ENCODE measurements around the gene DGKH.
A peak's percentile ranks its signal among the peaks of the same experiment; 100 is the strongest.
"Not testable (repeated sequence)": the region's sequence is repeated elsewhere in the genome, so short reads cannot be mapped to it uniquely, and the experiment has no call there.

DGKH gene

GRCh38 chr13:42065414-42065813, 17.0 kb downstream of the DGKH start:
- no peak for DNase-seq (ENCODE audit: low read depth)
- H3K4me3 ChIP-seq (ENCODE audit: low read depth, low read length): no peak overlapping the region

- peak; percentile 56 for DNase-seq (ENCODE audit: low read depth)
- no peak overlapping the region for H3K4me3 ChIP-seq (ENCODE audit: low read depth, low read length)
These were observed 18.1 kb downstream of the DGKH start for GRCh38 chr13:42066542-42066941.

GRCh38 chr13:42068886-42069285, 20.4 kb downstream of the DGKH start:
- DNase-seq (ENCODE audit: low read depth): no peak
- no peak overlapping the region for H3K4me3 ChIP-seq (ENCODE audit: low read depth, low read length)

GRCh38 chr13:42070599-42070998, 22.2 kb downstream of the DGKH start:
- DNase-seq (ENCODE audit: low read depth): not testable (repeated sequence)

GRCh38 chr13:42071179-42071578, 22.7 kb downstream of the DGKH start:
- H3K4me3 ChIP-seq (ENCODE audit: low read depth, low read length); DNase-seq (ENCODE audit: low read depth): not testable (repeated sequence)

More at GRCh38 chr13:42070599-42070998, 22.2 kb downstream of the DGKH start:
- not testable (repeated sequence) for H3K4me3 ChIP-seq (ENCODE audit: low read depth, low read length)

GRCh38 chr13:42071672-42072419, 23.4 kb downstream of the DGKH start:
- no peak overlapping the region for H3K4me3 ChIP-seq (ENCODE audit: low read depth, low read length)
- no peak for DNase-seq (ENCODE audit: low read depth)

- DNase-seq (ENCODE audit: low read depth): no peak
- H3K4me3 ChIP-seq (ENCODE audit: low read depth, low read length): no peak overlapping the region
These were observed 25.2 kb downstream of the DGKH start for GRCh38 chr13:42073683-42074082.

- no peak overlapping the region for H3K4me3 ChIP-seq (ENCODE audit: low read depth, low read length)
- no peak for DNase-seq (ENCODE audit: low read depth)
These were observed 27.1 kb downstream of the DGKH start for GRCh38 chr13:42075517-42075916.

- no peak for DNase-seq (ENCODE audit: low read depth)
- no peak overlapping the region for H3K4me3 ChIP-seq (ENCODE audit: low read depth, low read length)
These were observed 27.9 kb downstream of the DGKH start for GRCh38 chr13:42076309-42076713.

- no peak for DNase-seq (ENCODE audit: low read depth)
- H3K4me3 ChIP-seq (ENCODE audit: low read depth, low read length): no peak overlapping the region
These were observed 29.8 kb downstream of the DGKH start for GRCh38 chr13:42078128-42078808.

GRCh38 chr13:42083138-42083770, 34.8 kb downstream of the DGKH start:
- H3K4me3 ChIP-seq (ENCODE audit: low read depth, low read length): no peak overlapping the region
- DNase-seq (ENCODE audit: low read depth): no peak

GRCh38 chr13:42084722-42085121, 36.3 kb downstream of the DGKH start:
- DNase-seq (ENCODE audit: low read depth): no peak
- H3K4me3 ChIP-seq (ENCODE audit: low read depth, low read length): no peak overlapping the region

GRCh38 chr13:42086582-42086981, 38.1 kb downstream of the DGKH start:
- DNase-seq (ENCODE audit: low read depth): no peak

GRCh38 chr13:42094516-42095040, 46.1 kb downstream of the DGKH start:
- H3K4me3 ChIP-seq (ENCODE audit: low read depth, low read length): no peak overlapping the region

More at GRCh38 chr13:42086582-42086981, 38.1 kb downstream of the DGKH start:
- no peak overlapping the region for H3K4me3 ChIP-seq (ENCODE audit: low read depth, low read length)

GRCh38 chr13:42096222-42096621, 47.8 kb downstream of the DGKH start:
- H3K4me3 ChIP-seq (ENCODE audit: low read depth, low read length); DNase-seq (ENCODE audit: low read depth): not testable (repeated sequence)

More at GRCh38 chr13:42094516-42095040, 46.1 kb downstream of the DGKH start:
- no peak for DNase-seq (ENCODE audit: low read depth)

GRCh38 chr13:42099962-42100675, 51.7 kb downstream of the DGKH start:
- no peak overlapping the region for H3K4me3 ChIP-seq (ENCODE audit: low read depth, low read length)
- no peak for DNase-seq (ENCODE audit: low read depth)

GRCh38 chr13:42100960-42101359, 52.5 kb downstream of the DGKH start:
- H3K4me3 ChIP-seq (ENCODE audit: low read depth, low read length): no peak overlapping the region
- DNase-seq (ENCODE audit: low read depth): no peak

- no peak overlapping the region for H3K4me3 ChIP-seq (ENCODE audit: low read depth, low read length)
- no peak for DNase-seq (ENCODE audit: low read depth)
These were observed 53.6 kb downstream of the DGKH start for GRCh38 chr13:42101821-42102585.
